ENCODE measurements around the gene MTURN. TPM values are rescaled to one million over a fixed set of nuclear protein-coding genes. Genes with fewer than 3 reads are reported as not detected.

The MTURN gene
- total RNA-seq, 1 donor from 2014 or later = 368 TPM

DNA sequence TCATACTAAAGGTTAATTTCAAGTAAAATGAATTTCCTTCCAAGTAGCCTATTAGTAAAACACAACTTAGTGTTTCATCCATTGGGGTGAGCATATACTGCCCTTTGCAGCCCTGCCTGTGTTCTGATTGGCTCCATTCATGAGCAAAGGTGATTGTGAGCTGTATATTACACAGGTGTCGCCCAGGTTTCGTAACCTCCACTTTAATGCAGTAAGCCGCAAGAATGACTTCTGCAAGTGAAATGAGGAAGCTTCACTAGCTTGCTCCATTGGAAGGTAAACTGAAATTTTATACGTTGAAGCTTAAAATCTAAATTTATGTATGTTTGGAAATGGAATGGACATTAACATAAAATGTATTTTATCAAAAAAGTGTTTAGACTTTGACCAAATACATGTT, 24.4 kb downstream of the MTURN start:
- FAIRE-seq = no peak

DNA sequence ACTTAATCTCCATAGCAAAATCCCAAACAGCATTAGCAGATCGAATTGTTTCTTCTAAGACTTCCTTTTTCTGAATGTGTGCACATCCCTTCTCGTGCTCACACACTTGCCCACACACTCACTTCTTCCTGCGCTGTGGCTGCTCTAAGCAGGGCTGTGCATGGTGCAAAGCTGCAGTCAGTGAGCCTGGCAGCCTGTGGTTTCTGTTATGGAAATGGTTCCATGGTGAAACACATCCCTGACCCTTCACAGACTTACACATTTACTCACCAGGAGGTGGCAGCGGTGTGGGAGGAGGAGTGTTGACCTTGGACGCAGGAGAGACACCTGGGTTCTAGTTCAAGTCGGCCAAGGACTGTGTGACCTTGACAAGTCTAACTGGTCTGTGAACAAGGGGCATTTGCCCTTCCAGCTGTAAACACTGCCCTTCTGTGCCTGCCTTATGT, 24.9 kb downstream of the MTURN start:
- no peak for DNase-seq (ENCODE audit: low spot score in 2 of 2)
- FAIRE-seq = no peak

More for the DNA sequence above, 24.4 kb downstream of the MTURN start:
- no peak for DNase-seq (ENCODE audit: low spot score in 2 of 2)

DNA sequence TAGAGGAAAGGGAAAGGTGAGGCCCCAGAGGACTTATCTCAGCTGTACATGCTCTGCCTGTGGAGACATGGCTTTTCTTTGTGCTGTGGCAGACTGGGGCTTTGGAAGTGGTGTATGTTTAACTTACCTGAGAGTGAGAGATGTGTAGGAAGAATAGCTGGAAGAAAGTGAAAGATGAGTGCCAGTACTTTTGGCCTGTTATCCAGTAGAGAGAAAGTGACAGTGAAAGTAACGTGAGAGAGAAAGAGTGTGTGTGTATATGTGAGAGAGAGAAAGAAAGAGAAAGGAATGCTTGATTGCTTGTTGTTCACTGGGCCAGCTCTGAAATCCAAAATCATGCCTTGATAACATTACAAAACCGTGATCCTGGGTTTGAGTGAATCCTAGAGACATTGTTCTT, 25.5 kb downstream of the MTURN start:
- no peak for DNase-seq (ENCODE audit: low spot score in 2 of 2)
- no peak for FAIRE-seq

DNA sequence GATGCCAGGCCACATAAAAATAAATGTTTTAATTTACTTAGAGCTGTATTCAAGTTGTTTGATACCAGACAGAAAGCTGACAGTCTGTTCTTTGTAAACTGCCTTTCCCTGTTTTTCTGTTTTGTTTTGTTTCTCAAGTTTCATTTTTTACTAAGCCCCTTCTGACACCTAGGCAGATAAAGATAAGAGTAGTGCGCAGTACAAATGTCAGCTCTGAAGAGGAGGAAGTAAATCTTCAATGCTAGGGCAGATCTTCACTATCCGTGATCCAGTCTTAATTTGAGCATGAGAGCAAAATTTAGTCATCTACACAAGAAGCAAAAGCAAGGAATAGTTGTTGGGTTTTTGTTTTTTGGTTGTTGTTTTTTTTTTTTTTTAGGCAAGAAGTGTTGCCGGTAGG, 27.3 kb downstream of the MTURN start:
- DNase-seq (ENCODE audit: low spot score in 2 of 2) (no peak), FAIRE-seq (no peak)

DNA sequence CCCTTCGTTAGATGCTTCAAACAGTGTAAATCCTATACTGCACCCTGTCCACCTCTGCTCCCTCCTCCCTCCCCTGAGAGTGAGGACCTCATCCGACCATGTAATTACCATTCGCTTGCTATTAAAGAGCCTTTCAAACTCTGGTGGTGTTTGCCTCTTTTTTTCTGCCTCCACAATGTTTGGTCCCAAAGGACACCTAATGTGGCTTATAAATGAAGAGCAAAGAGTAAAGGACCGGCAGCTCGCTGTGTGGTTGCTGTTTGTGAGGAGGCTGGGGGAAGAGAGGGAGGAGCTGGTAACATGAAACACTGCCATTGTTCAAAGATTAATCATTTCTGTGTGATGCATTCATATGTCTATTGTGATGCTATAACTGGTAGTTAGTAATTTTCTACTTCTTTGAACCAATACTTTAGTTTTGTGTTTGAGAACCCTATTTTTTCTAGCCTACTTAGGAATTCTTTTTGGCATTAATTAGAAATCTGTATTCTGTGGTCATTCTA, 27.9 kb downstream of the MTURN start:
- FAIRE-seq = no peak

DNA sequence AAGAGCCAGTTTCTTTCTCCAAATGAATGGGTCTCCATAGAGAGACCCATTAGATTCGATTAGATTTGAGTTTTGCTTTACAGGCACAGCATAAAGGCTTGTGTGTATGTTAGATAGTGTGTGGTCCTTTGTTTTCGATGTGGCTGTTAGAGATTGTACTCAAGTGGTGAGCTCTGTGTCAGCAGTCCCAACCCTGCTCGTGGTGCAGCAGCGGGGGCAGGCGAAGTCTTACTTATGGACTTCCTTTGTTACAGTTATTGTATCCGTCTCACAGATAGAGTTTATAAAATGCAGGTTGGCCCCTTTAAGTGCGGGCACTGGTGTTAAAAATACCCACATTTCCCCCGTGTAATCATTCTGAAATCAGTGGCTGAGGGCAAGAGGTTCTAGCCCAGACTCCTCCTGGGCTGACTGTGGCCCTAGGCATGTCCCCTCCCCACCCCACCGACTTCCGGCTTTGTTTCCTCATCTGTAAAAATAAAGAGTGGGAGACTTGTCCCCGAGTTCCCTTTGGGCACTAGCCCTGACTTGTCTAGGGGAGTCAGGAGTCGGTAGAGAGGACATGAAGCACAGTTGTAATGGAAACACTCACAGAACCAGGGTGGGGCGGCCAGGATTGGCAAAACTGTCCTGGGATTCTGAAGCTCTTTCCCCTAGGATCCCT, 28.6 kb downstream of the MTURN start:
- FAIRE-seq (no peak), DNase-seq (ENCODE audit: low spot score in 2 of 2) (no peak)

More for the DNA sequence above, 27.9 kb downstream of the MTURN start:
- no peak for DNase-seq (ENCODE audit: low spot score in 2 of 2)

DNA sequence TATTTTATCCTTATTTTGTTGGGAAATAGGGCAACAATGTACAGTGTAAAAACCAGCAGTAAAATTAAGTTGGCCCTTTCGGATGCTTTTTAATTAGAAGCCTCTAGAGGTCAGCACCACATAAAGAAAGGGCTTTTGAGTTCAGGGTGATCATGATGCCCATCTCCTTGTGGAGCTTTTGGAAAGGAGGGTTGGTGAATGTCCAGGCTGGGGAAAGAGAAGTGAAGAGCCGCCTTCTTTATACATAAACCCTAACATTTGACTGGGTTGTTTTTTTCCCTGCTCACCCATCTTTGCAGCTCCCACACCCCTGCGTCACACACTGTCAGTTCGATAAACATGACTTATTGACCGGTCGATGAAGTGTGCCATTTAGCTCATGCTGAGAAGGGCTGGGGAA, 29.8 kb downstream of the MTURN start:
- DNase-seq (ENCODE audit: low spot score in 2 of 2) (peak in 1 of 2 donors; percentile 57), FAIRE-seq (peak; percentile 21)

DNA sequence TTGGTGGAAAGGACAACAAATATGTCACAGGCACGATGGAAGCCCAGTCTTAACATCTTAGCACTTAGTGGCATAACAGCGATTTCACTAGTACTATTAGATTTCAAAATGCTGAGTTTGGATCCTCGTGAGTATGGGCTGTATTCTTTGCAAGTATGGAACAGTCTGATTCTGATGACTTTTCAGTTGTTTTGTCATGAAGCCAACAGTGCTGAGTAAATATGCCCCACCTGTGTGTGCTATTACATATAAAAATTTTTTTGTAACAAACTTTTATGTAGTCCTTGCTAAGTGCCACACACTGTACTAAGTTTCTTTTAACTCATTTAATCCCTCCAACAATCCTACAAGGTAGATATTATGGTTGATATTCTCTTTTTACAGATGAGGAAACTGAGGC, 30.8 kb downstream of the MTURN start:
- DNase-seq (ENCODE audit: low spot score in 2 of 2) = no peak
- FAIRE-seq = no peak

DNA sequence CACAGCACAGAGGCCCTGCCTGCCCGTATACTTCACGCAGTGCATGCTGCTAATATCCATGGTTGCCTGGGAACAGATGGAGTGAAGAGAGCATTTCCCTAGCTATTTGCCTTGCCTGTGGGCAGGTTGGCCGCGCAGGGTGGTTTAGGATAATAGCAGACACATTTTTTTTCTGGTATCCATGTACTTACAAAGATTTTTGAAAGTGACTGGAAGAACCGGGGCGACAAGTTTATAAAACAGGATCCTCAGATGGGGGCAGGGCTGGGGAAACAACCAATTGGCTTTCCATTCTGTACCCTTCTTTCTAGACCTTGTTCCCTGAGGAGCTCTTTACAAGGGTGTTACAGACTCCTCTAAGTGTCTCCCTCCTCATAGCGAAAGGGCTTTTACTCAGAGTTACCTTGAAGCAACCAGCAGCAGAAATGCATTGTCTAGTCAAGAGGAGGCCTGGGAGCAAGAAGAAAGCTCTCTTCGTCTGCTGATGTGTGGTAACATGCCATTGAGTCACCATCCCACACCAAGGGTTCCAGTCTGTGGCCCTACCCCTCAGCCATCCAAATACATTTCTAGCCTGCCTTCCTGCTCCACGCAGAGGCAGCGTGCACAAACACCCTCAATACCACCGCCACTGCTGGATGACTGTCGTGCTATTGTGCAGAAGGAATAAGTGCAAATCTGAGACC, 31.5 kb downstream of the MTURN start:
- no peak for FAIRE-seq
- DNase-seq (ENCODE audit: low spot score in 2 of 2) = no peak

DNA sequence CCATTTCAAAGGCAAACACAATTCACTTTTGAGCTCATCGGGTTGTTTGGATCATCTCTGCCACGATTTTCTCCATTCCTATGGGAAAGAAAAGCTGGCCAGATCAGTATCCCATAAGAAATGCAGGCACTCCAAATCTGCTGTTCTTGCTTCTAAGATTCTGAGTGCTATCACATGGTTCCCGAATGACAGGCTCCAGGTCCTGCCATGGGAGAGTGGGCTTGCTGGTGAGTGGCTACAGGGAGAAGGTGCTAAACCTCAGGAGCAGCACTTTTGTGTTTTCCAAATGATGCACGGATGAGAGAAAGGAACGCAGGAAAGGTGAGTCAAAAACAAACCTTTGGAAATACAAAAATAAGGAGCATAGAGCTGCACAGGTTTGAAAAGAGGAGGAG, 32.1 kb downstream of the MTURN start:
- FAIRE-seq (no peak), DNase-seq (ENCODE audit: low spot score in 2 of 2) (no peak)

DNA sequence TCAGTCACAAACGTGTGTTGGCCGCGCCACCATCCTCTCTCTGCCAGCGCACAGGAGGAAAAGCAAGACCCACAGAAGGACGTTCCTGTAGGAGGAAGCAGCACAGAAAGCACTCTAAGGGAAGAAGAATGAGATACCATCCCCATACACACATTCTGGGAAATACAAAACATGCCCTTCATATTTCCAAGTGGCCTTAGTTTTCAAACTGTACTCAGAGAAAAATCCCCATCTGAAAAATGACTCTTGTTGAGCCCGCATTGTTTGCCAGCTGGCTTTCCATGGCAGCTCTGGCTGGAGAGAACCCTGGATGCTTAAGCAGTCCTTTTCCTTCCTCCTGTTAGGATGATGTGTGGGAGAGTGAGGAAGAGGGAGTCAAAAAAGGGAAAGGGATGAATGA, 33.1 kb downstream of the MTURN start:
- no peak for FAIRE-seq
- DNase-seq (ENCODE audit: low spot score in 2 of 2) = no peak

DNA sequence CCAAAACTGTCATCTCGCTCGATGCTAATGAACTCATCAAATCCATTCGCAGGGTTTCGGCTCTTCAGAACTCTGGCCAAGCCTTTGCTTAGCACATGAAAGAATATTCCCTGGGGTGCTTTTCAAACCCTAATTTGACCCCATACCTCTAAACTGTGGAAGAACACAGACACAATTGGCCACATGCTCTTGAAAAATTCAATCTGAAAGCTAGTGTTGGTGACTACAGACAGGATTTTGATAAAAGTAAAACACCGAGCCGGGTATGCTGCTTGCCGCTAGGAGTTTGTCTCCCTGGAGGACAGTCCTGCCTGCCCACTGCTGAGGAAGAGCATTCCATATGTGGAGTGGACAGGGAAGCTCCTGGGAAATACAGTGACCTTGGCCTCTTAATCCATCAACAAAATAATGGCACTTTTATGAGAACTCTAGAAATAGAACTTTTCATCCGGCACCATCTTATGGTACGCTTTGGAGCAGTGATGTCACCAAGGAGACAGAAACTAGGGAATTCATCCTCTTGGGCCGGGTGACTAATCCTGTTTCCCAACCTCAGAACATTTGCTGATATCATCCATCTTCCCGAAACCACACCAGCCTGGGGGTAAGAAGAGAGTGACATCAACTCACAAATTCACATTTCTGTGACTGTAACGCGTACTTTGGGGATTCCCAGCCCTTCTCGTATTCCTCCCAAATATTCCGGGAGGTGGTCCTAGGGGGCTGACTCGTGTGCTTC, 34.2 kb downstream of the MTURN start:
- no peak for FAIRE-seq
- no peak for DNase-seq (ENCODE audit: low spot score in 2 of 2)

DNA sequence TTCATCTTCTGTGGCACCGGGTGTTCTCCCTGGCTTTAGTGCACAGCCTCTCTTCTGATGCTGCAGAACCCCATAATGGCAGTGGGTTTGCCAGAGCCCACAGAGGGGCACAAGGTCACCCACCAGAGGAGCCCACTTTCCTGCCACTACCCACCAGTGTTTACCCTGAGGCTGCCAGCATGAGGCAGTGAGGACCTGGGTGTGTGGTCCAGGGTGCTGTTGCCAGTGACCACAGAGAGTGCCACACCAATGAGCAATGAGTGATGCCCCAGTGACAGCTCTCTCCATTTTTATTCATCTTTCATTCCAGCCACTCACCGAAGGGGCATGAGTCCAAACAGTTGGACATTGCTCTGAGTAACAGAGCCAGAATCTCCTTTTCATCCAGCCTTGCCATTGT, 34.8 kb downstream of the MTURN start:
- DNase-seq (ENCODE audit: low spot score in 2 of 2) (no peak), FAIRE-seq (no peak)

DNA sequence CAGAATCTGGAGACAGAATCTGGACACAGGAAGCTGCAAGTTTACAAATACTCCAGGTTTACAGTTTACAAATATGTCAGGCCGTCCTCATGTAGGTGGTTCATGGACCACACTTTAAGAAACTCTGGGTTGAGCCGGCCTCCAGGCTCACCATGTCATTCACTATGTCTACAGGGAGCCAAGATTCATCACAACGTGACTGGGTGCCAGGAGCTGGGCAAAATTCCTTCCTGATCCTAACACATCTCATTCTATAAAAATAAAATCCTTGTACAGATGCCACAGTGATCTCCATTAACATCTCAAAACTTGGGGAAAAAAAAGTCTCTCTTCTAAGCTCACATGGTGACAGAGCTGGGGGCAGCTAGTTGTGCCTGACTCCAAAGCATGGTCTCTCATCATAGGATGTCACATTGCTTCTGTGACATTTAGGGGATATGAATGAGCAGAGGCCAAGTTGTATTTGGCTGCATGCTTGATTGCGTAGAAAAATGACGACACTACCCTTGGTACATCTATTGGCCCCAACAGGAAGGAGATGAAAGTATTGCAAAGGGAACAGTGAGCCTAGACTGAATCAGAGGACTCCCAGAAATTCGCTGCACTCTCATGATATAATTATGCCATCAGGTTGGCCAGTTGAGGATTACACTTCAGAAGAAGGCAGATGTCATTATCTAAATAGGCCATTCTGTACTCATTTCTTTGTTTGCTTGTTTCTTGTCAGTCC, 35.9 kb downstream of the MTURN start:
- no peak for DNase-seq (ENCODE audit: low spot score in 2 of 2)
- FAIRE-seq = no peak

DNA sequence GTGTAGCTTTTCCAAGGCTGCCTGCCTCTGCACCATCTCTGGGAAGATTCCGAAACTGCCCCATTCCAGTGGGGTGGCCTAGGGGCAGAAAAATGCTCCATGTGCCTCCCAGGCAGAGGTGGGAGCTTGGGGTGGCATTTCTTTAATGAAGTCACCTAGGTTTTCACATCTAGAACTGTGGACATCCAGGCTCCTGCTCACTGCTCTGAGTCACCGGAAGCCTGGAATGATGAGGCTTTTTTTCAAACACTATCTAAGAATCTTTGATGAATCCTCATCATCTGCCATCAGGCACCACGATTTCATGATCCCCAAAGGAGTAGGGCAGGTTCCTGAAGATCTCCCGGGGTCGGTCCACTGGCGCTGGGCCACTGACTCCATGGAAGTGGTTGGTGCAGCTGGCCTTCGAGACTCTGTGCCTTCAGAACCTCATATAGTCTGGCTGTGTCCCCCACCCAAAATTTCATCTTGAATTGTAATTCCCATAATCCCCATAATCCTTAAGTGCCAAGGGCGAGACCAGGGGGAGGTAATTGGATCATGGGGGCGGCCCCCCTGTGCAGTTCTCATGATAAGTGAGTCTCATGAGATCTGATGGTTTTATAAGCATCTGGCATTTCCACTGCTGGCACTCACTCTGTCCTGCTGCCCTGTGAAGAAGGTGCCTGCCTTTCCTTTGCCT, 37.1 kb downstream of the MTURN start:
- no peak for DNase-seq (ENCODE audit: low spot score in 2 of 2)
- no peak for FAIRE-seq

DNA sequence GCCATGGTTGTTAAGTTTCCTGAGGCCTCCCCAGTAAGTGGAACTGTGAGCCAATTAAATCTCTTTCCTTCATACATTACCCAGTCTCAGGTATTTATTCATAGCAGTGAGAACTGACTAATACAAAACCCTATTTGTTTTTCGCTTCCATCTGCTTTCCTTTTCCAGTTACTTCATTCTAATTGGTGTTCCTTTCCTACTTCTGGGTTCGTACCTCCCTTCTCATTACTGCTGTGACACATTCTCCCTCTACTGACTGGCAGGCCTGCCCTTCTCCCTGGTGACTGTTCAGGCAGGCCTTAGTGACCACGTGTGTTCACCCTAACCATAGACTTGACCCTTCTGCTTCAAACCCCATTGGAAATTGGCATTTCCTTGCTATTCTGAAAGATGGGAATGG, 37.7 kb downstream of the MTURN start:
- DNase-seq (ENCODE audit: low spot score in 2 of 2) = no peak
- FAIRE-seq = no peak

DNA sequence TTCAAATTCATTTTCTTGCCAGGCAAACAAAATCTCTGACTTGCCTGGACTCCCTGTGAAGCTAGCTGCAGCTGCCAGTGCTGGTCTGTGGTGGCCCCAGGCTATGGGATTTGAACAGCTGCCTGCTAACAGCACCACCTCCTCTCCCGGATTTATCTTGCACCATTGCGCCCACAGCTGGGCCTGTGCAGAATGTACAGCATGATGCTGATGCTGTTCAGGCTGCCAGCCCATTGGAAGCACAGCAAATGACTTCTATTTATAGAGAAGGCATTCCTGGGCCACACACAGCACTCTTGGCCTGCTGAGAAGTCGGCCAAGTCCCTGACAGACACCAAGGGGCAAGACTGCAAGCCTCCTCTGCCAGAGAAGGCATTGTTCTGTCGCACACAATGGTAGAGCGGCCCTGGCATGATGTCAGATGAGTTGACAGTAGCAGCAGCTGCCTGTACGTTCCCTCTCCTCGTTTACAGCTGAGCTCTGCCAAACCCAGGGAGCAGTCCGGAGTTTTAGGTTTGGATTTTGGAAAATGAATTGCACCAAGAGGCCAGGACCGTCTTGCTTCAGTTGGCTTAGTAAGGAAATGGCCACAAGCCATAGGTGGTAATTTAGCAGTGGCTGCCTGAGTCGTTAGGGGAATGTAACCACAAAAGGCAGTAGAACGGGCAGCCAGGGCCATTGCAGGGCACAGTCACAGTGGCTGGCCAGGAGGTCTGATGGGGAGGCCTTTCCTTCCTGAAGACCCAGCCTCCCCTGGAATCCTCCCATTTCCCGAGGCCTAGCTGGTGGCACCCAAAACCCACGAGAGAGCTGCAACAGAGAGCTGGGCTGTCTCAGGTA, 38.5 kb downstream of the MTURN start:
- peak; percentile 13 to 49 for DNase-seq (ENCODE audit: low spot score in 2 of 2)
- FAIRE-seq = no peak

DNA sequence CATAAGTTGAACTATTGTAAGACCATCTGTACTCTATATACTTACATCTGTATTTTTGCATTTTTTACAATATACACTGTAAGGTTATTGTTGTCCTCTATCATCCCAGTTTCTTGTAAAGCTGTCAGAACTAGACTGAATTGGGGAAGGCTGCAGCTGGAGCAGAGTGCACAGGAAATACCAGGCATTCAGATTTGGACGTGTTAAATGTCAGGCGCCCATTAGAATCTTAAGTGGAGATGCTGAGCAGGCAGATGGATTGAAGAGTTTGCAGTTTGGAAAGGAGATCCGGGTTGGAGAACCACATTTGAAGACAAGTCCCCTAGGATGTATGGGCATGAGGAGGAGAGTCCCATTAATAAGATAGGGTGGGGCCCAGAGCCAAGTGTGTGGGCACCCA, 40.4 kb downstream of the MTURN start:
- DNase-seq (ENCODE audit: low spot score in 2 of 2) = no peak
- FAIRE-seq = no peak

DNA sequence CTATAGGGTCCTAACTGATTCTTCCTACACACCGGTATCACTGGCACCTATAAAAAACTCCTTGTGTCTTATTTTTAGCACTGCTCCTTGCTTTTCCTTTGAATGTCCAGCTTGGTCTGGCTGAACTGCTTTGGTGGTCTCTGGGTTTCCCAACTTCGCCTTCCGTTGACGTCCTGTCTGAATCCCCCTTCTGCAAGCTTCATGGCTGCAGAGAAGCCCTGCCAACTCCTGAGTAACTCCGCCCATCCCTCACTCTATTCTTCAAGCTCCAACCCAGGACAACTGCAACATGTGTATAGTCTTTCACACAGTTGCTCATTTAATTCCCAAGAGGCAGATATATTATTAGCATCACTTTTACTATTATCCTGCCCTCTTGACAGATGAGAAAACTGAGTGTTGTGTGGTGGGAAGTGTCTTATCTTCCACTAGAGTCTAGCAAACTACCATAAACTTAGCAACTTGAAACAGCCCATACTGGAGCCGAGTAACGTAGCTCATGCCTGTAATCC, 40.9 kb downstream of the MTURN start:
- DNase-seq (ENCODE audit: low spot score in 2 of 2) = no peak
- no peak for FAIRE-seq
